ENCODE measurements around the gene FXYD3. TPM values are rescaled to one million over a fixed set of nuclear protein-coding genes. Genes with fewer than 3 reads are reported as not detected.

FXYD3 gene, protein sequence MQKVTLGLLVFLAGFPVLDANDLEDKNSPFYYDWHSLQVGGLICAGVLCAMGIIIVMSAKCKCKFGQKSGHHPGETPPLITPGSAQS
- 1 to 10 TPM; 1.0 to 4.0 TPM for total RNA-seq

DNA sequence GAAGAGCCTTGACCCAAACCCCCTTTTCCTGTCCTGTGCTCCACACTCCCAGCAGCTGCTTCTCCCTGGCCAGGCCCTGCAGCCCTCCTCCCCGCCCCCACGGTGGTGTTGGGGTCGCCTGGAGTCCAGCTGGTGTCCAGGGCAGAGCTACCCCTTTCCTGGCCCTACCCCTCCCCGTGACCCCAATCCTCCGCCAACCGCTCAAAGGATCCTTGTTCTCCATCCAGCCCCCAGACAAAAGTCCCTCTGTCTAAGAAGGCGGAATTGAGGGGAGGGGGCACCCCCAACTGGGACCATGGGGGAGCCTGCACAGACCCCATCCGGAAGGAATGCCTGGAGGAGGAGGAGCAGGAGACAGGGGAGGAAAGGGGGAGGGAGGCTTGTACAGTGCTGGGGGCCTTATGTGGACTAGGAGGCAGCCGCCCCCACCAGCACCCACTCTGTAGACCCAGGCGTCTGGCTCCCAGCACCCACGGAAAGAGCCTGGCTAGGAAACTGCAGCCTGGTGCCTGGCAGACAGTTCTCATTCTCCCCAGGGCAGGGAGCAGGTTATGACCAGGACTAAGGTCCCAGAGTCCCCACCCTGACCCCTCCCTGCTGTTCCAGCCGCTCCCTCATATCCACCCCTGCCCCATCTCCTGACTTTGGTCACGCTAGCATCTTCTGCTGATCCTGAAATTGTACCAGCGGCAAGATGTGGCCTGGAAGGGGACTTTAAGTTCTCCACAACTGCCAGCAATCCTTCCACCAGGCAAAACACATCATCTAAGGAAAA, at the start of gene FXYD3:
FXYD3 (plus strand) TSS at position 647 of the 775 bp plus-strand sequence. CDS start 3,554 bp downstream, outside the sequence.

DNA sequence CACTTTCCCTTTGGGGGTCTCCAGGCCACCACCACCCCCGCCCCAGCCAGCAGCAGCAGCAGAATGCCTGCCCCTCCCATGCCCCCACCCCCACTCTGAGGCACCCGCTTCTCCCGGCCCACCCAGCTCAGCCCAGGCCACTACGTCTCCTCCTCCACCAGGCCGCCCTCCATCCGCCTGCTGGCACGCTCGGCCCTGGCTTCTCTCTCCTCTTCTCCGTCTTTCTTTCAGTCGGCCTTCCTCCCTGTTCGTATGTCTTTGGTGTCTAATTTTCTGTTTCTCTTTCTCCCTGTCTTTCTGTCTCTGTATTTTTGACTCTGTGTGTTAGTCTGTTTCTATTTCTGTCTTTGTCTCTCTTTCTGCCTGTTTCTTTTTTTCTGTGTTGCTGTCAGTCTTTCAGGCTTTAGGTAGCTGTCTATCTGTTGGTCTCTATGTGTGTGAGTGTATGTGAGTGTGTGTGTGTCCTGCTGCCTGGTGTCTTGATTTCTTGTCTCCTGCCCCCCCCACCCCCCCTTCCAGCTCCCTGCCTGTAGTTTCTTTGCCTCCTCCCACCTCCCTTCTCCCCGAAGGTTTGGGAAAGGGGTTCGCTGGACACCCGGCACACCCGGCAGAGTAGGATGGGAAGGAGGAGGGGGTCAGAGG, 19.1 kb downstream of the FXYD3 start, which contains the start of gene LGI4:
LGI4 (minus strand) TSS at position 459 of the 642 bp plus-strand sequence; CDS start at position 80, 379 bp downstream.

DNA sequence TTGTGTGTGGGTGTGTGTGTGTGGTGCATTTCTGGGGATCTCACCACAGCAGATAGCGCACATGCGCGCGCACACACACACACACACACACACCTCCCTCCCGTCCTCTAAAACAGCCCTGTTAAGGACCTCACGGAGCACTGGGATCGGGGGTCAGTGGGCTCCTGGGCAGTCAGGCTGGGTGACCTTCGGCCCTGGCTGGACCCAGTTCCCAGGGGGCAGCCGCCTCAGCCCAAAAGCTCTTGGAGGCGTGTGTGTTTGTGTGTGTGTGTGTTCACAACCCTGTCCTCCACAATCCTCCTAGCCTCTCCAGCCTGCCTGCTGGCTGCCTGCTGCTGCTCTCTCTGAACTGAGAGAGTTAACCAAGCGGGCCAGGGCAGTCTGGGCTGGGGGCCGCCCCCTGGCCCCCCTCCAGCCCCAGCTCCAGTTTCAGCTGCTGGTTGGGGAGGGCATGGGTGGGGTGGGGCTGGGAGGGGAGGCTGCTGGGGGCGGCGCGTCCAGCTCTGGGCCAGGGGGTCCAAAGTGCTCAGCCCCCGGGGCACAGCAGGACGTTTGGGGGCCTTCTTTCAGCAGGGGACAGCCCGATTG, 22.8 kb downstream of the FXYD3 start, which contains the start of gene FXYD1:
FXYD1 (plus strand) TSS at position 520 of the 588 bp plus-strand sequence. CDS start 1,256 bp downstream, outside the sequence.

DNA sequence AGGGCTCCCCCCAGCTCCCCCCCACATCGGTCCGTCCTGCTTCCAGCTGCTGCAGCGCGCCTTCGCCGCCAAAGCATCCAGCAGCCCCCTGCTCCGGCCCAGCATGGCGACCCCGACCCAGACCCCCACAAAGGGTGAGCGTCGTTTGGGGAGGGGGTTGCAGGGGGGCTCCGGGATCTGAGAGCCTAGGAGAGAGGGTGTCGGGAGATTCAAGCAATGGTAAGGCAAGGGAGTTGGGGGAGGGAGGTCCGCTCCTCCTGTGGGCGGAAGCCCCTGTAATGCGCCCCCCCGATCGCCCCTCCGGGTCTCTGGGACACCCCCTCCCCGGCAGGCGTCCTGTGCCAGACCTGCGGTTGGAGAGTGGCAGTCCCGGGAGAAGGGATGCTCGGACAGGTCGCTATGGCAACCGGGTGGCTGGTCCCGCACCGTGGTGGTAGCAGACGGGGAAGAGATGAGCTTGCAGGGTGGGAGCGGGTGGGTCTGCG, 27.6 kb downstream of the FXYD3 start, which contains the start of gene FXYD7:
FXYD7 (plus strand) TSS at position 25 of the 485 bp plus-strand sequence; CDS start at position 104, 79 bp downstream.

DNA sequence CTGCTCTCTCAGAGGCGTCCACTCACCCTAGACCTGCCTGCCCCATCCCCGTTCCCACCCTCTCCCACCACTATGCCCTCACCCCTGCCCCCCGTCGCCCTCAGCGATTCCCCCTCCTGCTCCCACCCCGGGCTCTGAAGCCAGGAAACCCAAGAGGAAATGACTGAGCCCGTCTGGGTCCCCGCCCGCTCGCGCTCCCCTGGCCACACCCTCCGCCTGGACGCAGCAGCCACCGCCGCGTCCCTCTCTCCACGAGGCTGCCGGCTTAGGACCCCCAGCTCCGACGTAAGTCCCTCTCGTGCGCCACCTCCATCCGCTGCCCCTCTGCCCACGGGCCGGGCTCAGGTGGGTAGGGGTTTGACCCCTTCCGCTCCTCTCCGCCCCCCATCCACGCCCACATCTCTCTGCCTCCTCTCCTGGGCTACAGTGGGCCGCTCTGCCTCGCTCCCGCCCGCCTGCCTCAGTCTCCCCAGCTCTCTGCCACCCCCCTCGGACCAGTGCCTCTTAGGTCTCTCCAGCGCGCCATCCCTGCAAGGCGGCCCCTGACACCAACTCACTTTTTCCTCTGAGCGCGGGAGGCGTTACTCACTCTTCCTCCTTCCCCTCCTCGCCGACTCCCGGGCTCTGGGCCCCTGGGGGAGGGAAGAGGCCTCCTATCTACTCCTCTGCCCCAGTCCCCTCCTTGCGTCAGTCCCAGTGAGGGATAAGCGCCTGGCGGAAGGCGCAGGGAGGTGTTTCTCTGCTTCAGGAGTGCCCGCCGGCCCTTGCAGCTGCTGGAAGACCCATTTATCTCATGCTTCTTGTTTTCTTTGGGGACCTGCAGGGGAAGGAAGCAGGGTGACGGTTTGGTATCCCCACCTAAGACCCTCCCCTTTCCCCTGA, 39.1 kb downstream of the FXYD3 start, which contains the start of gene FXYD5:
FXYD5 (plus strand) TSS at position 211 of the 882 bp plus-strand sequence. CDS start 816 bp downstream, outside the sequence.

Small RNA genes within 50 kb of the gene (small RNA-seq; reads per million reads assigned to genes)
- 0 reads per million in 2 donors for gene AC020907.2

Other genes starting within 250 kb of the FXYD3 start
- gene ZNF30, start 188.9 kb upstream of the FXYD3 start, total RNA-seq = 1 to 10 TPM; 2.1 to 3.0 TPM
- 1 to 10 TPM; 4.8 to 6.3 TPM for gene ZNF792, start 151.6 kb upstream of the FXYD3 start, total RNA-seq
- gene GRAMD1A, start 115.5 kb upstream of the FXYD3 start, total RNA-seq = 10 to 100 TPM; 23.1 to 27.6 TPM
- 1 to 10 TPM; 2.3 to 4.5 TPM for gene SCN1B, start 85.4 kb upstream of the FXYD3 start, total RNA-seq
- gene HPN, start 74.1 kb upstream of the FXYD3 start, total RNA-seq = under 1 TPM; 0.33 to 0.34 TPM
- 1 to 10 TPM in 1 of 2 donors, under 1 TPM in 1; 0.33 to 1.4 TPM for gene LGI4, start 19.2 kb downstream of the FXYD3 start, total RNA-seq
- gene FXYD1, start 23.0 kb downstream of the FXYD3 start, total RNA-seq = not detected
- not detected for gene FXYD7, start 27.4 kb downstream of the FXYD3 start, total RNA-seq
- 10 to 100 TPM; 11.7 to 20.6 TPM for gene FXYD5, start 38.9 kb downstream of the FXYD3 start, total RNA-seq
- not detected for gene FAM187B, start 112.9 kb downstream of the FXYD3 start, total RNA-seq
- gene LSR, start 133.2 kb downstream of the FXYD3 start, total RNA-seq = under 1 TPM; 0.34 to 0.67 TPM
- gene USF2, start 153.1 kb downstream of the FXYD3 start, total RNA-seq = 10 to 100 TPM; 69.9 to 82.6 TPM
- under 1 TPM; under 0.01 TPM for gene HAMP, start 166.7 kb downstream of the FXYD3 start, total RNA-seq
- gene MAG, start 176.3 kb downstream of the FXYD3 start, total RNA-seq = not detected
- under 1 TPM in 1 of 2 donors, not detected in 1; 0.33 TPM for gene CD22, start 213.4 kb downstream of the FXYD3 start, total RNA-seq
- gene FFAR1, start 232.1 kb downstream of the FXYD3 start, total RNA-seq = not detected
- not detected for gene FFAR3, start 242.6 kb downstream of the FXYD3 start, total RNA-seq

All from melanocyte of skin (primary cell).